ENCODE measurements around the gene EVA1C. TPM values are rescaled to one million over a fixed set of nuclear protein-coding genes. Genes with fewer than 3 reads are reported as not detected.
"Not testable (repeated sequence)": the region's sequence is repeated elsewhere in the genome, so short reads cannot be mapped to it uniquely, and the experiment has no call there.

The EVA1C gene
- total RNA-seq, 3 donors from 2014 or later (not counting 1 experiment from before 2014, with no cell fraction given): 14.7 to 27.8 (median 15.8) TPM

DNA sequence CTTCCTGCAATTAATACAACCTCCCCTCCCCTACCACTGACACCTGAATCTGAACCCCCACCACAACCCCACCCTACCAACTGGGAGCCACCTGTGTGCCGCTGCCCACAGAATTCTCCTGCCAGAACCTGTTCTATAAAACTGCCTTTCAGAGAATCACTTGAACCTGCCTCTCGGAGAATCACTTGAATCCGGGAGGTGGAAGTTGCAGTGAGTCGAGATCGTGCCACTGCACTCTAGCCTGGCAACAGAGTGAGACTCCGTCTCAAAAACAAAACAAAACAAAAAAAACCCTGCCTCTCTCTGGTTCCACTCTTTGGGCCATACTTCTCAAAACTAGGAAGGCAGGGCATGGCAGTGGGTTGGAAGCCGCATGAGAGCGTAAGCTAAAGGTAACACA, 25.4 kb upstream of the EVA1C start:
- peaks cover 7% of the 10 kb centered on the region for H3K4me1 ChIP-seq (ENCODE audit: control insufficient read depth, insufficient read depth, low read length)
- Mint-ChIP-seq H3K27me3 (ENCODE audit: low read depth in 2 of 2) (no peaks in the 10 kb centered on the region), H3K9me3 (no peaks in the 10 kb centered on the region), H3K27ac (no peak overlapping the region), H3K4me3 (no peak overlapping the region), H3K36me3 (peaks cover 11% of the 10 kb centered on the region), H3K4me1 (peaks cover 34 to 43% of the 10 kb centered on the region in 2 donors)
- no peak overlapping the region for H3K4me3 ChIP-seq (ENCODE audit: low read length)
- no peak overlapping the region for H3K27ac ChIP-seq (ENCODE audit: low read length)
- DNase-seq (no peak), ATAC-seq (no peak)
- H3K36me3 ChIP-seq (ENCODE audit: control insufficient read depth, insufficient read depth, low read length): peaks cover 24% of the 10 kb centered on the region
- intact Hi-C loops (cut with micrococcal nuclease): no loop called here
- TF ChIP-seq, protein P1, sequence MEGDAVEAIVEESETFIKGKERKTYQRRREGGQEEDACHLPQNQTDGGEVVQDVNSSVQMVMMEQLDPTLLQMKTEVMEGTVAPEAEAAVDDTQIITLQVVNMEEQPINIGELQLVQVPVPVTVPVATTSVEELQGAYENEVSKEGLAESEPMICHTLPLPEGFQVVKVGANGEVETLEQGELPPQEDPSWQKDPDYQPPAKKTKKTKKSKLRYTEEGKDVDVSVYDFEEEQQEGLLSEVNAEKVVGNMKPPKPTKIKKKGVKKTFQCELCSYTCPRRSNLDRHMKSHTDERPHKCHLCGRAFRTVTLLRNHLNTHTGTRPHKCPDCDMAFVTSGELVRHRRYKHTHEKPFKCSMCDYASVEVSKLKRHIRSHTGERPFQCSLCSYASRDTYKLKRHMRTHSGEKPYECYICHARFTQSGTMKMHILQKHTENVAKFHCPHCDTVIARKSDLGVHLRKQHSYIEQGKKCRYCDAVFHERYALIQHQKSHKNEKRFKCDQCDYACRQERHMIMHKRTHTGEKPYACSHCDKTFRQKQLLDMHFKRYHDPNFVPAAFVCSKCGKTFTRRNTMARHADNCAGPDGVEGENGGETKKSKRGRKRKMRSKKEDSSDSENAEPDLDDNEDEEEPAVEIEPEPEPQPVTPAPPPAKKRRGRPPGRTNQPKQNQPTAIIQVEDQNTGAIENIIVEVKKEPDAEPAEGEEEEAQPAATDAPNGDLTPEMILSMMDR (IDR thresholded peaks at IDR 0.05): no peak
- WGBS (ENCODE audit: insufficient coverage): 98% methylated on average over 8 of the region's 8 CpGs
- no peaks in the 10 kb centered on the region for H3K27me3 ChIP-seq (ENCODE audit: control insufficient read depth, insufficient read depth, low read length)
- H3K9me3 ChIP-seq (ENCODE audit: control insufficient read depth, insufficient read depth, low read length): no peaks in the 10 kb centered on the region

DNA sequence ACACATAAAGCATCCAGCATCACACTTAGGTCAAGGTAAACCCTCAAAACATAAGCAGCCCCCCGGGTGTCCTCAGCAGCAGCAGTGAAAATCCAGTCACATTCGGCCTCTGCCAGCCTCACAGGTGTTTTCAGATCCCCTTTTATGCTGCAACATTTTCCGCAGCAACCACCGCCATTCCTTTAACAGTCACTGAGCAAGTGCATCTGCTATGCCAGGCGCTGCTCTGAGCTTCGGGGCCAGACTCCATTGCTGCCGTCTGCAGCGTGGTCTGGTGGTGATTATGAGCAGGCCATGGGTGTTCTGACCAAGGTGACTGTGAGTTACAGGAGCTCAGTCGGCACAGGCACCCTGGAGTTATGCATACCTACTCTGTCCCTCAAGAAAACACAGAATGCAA, 24.2 kb upstream of the EVA1C start:
- no peaks in the 10 kb centered on the region for H3K27me3 ChIP-seq (ENCODE audit: control insufficient read depth, insufficient read depth, low read length)
- Mint-ChIP-seq H3K4me1 (peaks cover 34 to 45% of the 10 kb centered on the region in 2 donors), H3K4me3 (no peak overlapping the region), H3K27ac (no peak overlapping the region), H3K9me3 (no peaks in the 10 kb centered on the region), H3K27me3 (ENCODE audit: low read depth in 2 of 2) (no peaks in the 10 kb centered on the region), H3K36me3 (peaks cover 8% of the 10 kb centered on the region)
- peaks cover 13% of the 10 kb centered on the region for H3K36me3 ChIP-seq (ENCODE audit: control insufficient read depth, insufficient read depth, low read length)
- no peak for ATAC-seq
- H3K9me3 ChIP-seq (ENCODE audit: control insufficient read depth, insufficient read depth, low read length): no peaks in the 10 kb centered on the region
- 93% methylated on average over 9 of the region's 9 CpGs for WGBS (ENCODE audit: insufficient coverage)
- peaks cover 14% of the 10 kb centered on the region for H3K4me1 ChIP-seq (ENCODE audit: control insufficient read depth, insufficient read depth, low read length)
- TF ChIP-seq, protein P1 (IDR thresholded peaks at IDR 0.05): no peak
- intact Hi-C loops (cut with micrococcal nuclease): no loop called here
- DNase-seq: no peak
- H3K27ac ChIP-seq (ENCODE audit: low read length): no peak overlapping the region
- no peak overlapping the region for H3K4me3 ChIP-seq (ENCODE audit: low read length)

DNA sequence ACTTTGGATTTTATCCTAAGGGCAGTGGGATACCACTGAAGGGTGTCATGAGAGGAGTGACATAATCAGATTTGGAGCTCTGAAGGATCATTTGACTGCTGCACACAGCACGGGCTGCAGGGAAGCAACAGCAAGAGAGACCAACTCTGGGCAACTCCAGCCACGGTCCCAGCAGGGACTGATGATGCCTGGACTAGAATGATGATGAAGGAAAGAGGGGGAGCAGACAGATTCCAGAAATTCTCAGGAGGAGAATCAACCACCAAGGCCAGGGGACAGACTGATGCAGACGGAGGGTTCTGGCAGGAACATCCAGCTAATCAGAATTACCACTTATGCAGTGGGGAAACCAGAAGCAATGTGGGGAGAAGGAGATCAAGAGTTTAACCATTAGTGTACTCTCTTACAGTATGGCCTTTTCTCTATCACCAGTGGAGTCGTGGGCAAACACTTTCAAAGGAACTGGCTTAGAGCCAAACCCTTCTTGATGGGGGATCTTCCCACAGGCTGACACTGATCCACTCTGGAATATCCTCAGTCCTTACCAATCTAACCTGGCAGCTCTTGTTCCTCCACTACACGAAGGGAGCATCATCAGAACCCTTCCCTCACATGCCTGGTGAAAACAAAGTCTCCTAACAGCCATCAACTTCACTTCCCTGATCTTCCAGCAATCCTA, 23.0 kb upstream of the EVA1C start:
- WGBS (ENCODE audit: insufficient coverage): 91% methylated on average over 5 of the region's 5 CpGs
- Mint-ChIP-seq H3K27ac (no peak overlapping the region), H3K27me3 (ENCODE audit: low read depth in 2 of 2) (no peaks in the 10 kb centered on the region), H3K4me3 (no peak overlapping the region), H3K36me3 (no peaks in the 10 kb centered on the region), H3K4me1 (peaks cover 44 to 53% of the 10 kb centered on the region in 2 donors), H3K9me3 (no peaks in the 10 kb centered on the region)
- H3K9me3 ChIP-seq (ENCODE audit: control insufficient read depth, insufficient read depth, low read length): no peaks in the 10 kb centered on the region
- intact Hi-C loops (cut with micrococcal nuclease): no loop called here
- peaks cover 17% of the 10 kb centered on the region for H3K4me1 ChIP-seq (ENCODE audit: control insufficient read depth, insufficient read depth, low read length)
- no peak for ATAC-seq
- DNase-seq: no peak
- peaks cover 3% of the 10 kb centered on the region for H3K36me3 ChIP-seq (ENCODE audit: control insufficient read depth, insufficient read depth, low read length)
- TF ChIP-seq, protein P1 (IDR thresholded peaks at IDR 0.05): no peak
- no peak overlapping the region for H3K4me3 ChIP-seq (ENCODE audit: low read length)
- no peaks in the 10 kb centered on the region for H3K27me3 ChIP-seq (ENCODE audit: control insufficient read depth, insufficient read depth, low read length)
- H3K27ac ChIP-seq (ENCODE audit: low read length): no peak overlapping the region

DNA sequence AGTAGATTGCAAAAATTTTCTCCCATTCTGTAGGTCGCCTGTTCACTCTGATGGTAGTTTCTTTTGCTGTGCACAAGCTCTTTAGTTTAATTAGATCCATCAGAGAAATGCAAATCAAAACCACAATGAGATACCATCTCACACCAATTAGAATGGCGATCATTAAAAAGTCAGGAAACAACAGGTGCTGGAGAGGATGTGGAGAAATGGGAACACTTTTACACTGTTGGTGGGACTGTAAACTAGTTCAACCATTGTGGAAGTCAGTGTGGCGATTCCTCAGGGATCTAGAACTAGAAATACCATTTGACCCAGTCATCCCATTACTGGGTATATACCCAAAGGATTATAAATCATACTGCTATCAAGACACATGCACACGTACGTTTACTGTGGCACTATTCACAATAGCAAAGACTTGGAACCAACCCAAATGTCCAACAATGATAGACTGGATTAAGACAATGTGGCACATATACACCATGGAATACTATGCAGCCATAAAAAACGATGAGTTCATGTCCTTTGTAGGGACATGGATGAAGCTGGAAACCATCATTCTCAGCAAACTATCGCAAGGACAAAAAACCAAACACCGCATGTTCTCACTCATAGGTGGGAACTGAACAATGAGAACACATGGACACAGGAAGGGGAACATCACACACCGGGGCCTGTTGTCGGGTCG, 21.8 kb upstream of the EVA1C start:
- intact Hi-C loops (cut with micrococcal nuclease): not testable (repeated sequence)
- peaks cover 44 to 49% of the 10 kb centered on the region in 2 donors for H3K4me1 Mint-ChIP-seq

More for the DNA sequence above, 21.8 kb upstream of the EVA1C start:
- H3K36me3 Mint-ChIP-seq; H3K36me3 ChIP-seq (ENCODE audit: control insufficient read depth, insufficient read depth, low read length); DNase-seq; ATAC-seq; H3K27me3 ChIP-seq (ENCODE audit: control insufficient read depth, insufficient read depth, low read length); H3K27ac ChIP-seq (ENCODE audit: low read length); H3K27ac Mint-ChIP-seq; H3K9me3 Mint-ChIP-seq; H3K9me3 ChIP-seq (ENCODE audit: control insufficient read depth, insufficient read depth, low read length); H3K27me3 Mint-ChIP-seq (ENCODE audit: low read depth in 2 of 2); H3K4me3 ChIP-seq (ENCODE audit: low read length); H3K4me3 Mint-ChIP-seq: not testable (repeated sequence)
- 93% methylated on average over 5 of the region's 11 CpGs for WGBS (ENCODE audit: insufficient coverage)
- peaks cover 17% of the 10 kb centered on the region for H3K4me1 ChIP-seq (ENCODE audit: control insufficient read depth, insufficient read depth, low read length)

All from natural killer cell (primary cell).